Left lung (tissue), 10 donors: Measurements from ENCODE around the gene ANKLE2. TPM values are rescaled to one million over a fixed set of nuclear protein-coding genes. Genes with fewer than 3 reads are reported as not detected.

ENCODE experiments used
- ATAC-seq: fragments of 200-7000 bp; cut with Tn5 transposase; one replicate; pipeline ENCODE4 v1.9.1; 2020; ENCODE audit warnings: moderate library complexity
- DNase-seq, 4 donors: peaks; one replicate each; pipeline ENCODE4 v3.0.0-alpha.2; 2013 to 2020
- H3K27ac ChIP-seq, 2 donors: fragments of 200-600 bp; sonication (generic) in 1 of 2; one replicate each; pipeline versions ENCODE4 v1.5.0 to v1.8.0; 2020 to 2021
- H3K27me3 ChIP-seq, 2 donors: fragments of 200-600 bp; sonication (generic) in 1 of 2; one replicate each; pipeline versions ENCODE4 v1.5.0 to v1.8.0; 2020 to 2021
- H3K36me3 ChIP-seq, 2 donors: fragments of 200-600 bp; sonication (generic) in 1 of 2; one replicate each; pipeline versions ENCODE4 v1.5.0 to v1.8.0; 2020 to 2021
- H3K4me1 ChIP-seq, 2 donors: fragments of 200-600 bp; one replicate each; pipeline ENCODE4 v1.8.0; 2021
- H3K4me3 ChIP-seq, 2 donors: fragments of 200-600 bp; sonication (generic) in 1 of 2; one replicate each; pipeline versions ENCODE4 v1.5.0 to v1.8.0; 2020 to 2021; ENCODE audit warnings: mild to moderate bottlenecking in 1 of 2
- H3K9me3 ChIP-seq, 2 donors: fragments of 200-600 bp; sonication (generic) in 1 of 2; one replicate each; pipeline versions ENCODE4 v1.5.0 to v1.8.0; 2020 to 2021
- CTCF ChIP-seq, 2 donors: fragments of 200-600 bp; sonication (generic) in 1 of 2; IDR thresholded peaks; one replicate each; pipeline versions ENCODE4 v1.5.0 to v1.8.0; 2021; ENCODE audit warnings: antibody characterized with exemption in 2 of 2
- intact Hi-C, 2 donors: fragments of 100-400 bp; cut with DNase I; formaldehyde crosslinking; loops; one replicate each; pipeline versions ENCODE4 v1.11.2 to v1.14.2; 2022
- polyA plus RNA-seq, 6 donors: library from polyadenylated mRNA; unstranded; fragments of 120-200 nt; gene quantifications; one replicate each; pipeline ENCODE4 v1.2.1, GENCODE V29; 2013; ENCODE audit not compliant: insufficient read length in 6 of 6
- total RNA-seq, 2 donors: library from RNA; stranded (reverse); fragmentation: NEBNext Ultra II Directional; extraction: Animal tissue kit (Norgen Biotek cat#: 25700); gene quantifications; one replicate each; pipeline ENCODE4 v1.2.1, GENCODE V29; 2021
- donor health status: DM: no; HTN: yes; CAD: no.
- donor health status: DM: no; HTN: no; CAD: no.

The ANKLE2 gene
- total and polyA plus RNA-seq, 8 donors: 59.3 to 84.9 (median 78.1) TPM

- no peak for TF ChIP-seq CTCF (IDR thresholded peaks at IDR 0.05)
- no peak for ATAC-seq
- no peaks in the 10 kb centered on the region for H3K4me1 ChIP-seq
- H3K36me3 ChIP-seq: peaks cover 0 to 97% of the 10 kb centered on the region in 2 donors
- H3K9me3 ChIP-seq: no peaks in the 10 kb centered on the region
- no peaks in the 10 kb centered on the region for H3K27me3 ChIP-seq
- no peak overlapping the region for H3K4me3 ChIP-seq
- intact Hi-C loops: no loop called here
- DNase-seq: peak in 1 of 4 donors; percentile 61
- no peak overlapping the region for H3K27ac ChIP-seq
Observed at GRCh38 chr12:132723015-132723763, 38.4 kb downstream of the ANKLE2 start.

DNA sequence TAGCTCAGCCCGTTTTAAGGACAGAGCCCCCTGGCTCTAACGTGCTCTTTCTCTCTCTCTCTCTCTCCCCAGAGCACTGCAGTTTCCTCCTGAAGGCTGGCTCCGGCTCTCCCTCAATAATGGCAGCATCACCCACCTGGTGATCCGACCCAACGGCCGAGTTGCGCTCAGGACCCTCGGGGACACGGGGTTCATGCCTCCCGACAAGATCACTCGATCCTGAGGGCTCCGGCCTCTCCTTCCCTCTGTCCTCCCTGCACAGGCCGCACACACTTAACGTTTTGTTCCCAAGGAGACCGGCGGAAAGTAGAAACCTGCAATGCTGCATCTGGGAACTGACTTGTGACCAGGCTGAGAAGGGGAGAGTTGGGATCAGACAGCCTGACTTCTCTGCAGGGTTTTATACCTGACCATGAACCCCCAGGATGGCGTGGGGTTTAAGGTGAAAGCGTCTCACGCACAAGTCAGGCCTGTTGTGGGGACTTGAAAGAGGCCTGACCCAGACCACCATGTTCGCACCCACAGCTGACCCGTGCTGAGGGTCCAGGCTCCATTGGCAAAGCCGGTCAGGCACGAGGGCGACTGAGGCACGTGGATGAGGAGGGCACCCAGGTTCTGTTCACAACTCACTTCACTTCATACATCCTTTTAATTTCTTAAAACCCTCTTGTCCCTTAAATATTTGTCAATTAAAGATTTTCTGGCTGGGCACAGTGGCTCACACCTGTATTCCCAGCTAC lies 40.9 kb downstream of the ANKLE2 start:
- no peak for ATAC-seq
- intact Hi-C loops: no loop called here

DNA sequence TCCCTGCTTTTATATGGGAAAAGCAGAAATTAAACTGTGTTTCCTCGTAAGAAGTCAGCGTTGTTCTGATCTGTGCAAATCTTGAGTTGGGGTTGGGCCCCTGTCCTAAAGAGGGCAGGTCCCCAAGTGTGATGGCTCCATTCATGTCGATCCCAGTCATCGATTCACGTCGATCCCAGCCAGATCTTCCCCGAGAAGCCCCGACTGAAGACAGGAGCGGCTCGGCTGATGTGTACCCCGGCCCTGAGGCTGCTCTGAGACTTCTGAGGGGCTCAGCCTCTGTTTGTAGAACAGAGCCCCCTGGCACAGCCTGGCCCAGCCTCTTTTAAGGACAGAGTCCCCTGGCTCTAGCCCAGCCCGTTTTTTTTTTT lies 41.7 kb downstream of the ANKLE2 start:
- TF ChIP-seq CTCF (IDR thresholded peaks at IDR 0.05): no peak
- peak in 1 of 4 donors; percentile 41 for DNase-seq
- peaks cover 0 to 97% of the 10 kb centered on the region in 2 donors for H3K36me3 ChIP-seq
- no peaks in the 10 kb centered on the region for H3K4me1 ChIP-seq
- intact Hi-C loops: no loop called here
- H3K4me3 ChIP-seq: no peak overlapping the region
- no peak overlapping the region for H3K27ac ChIP-seq
- H3K9me3 ChIP-seq: no peaks in the 10 kb centered on the region
- ATAC-seq: no peak
- H3K27me3 ChIP-seq: no peaks in the 10 kb centered on the region

More for the DNA sequence above, 40.9 kb downstream of the ANKLE2 start:
- Histone ChIP-seq H3K4me1 (no peaks in the 10 kb centered on the region), H3K36me3 (peaks cover 0 to 97% of the 10 kb centered on the region in 2 donors), H3K4me3 (no peak overlapping the region), H3K9me3 (no peaks in the 10 kb centered on the region), H3K27ac (no peak overlapping the region), H3K27me3 (no peaks in the 10 kb centered on the region)
- DNase-seq: peak in 1 of 4 donors; percentile 47
- TF ChIP-seq CTCF (IDR thresholded peaks at IDR 0.05): no peak

DNA sequence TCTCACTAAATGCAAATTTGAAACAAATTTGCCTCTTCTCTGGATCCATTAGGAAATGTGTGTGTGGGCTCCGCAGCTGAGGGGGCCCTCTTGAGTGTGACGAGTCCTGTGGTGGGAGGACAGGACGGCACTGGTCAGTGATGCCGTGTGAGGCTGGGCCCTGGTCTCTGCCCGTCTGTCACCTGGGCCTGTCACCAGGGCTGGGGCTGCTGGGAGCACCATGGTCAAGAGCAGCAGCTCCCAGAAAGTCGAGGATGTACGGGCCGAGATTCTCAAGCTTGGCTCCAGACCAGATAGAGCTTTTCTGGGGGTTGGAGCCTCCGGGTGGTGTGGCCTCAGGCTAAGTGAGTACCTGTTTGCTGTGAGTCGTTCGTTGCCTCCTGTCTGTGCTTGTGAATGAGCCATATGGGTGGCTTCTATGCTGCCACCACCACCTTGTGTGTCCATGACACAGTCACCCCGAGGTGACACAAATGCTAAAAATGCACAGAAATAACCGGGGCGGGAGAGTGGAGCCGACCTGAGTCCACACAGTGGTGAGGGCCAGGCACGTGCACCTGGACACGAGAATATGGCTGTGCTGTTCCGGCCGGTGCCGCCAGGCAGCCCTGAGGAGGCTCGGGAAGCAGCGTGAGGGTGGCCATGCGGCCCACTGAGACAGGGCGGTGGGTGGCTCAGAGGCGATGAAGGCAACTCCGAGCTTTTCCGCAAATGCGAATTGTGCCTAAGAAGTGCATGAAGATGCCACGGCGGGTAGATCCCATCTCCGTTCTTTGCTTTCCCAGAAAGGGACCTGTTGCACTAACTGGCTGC lies 42.3 kb downstream of the ANKLE2 start:
- H3K36me3 ChIP-seq: peaks cover 0 to 95% of the 10 kb centered on the region in 2 donors
- ATAC-seq: no peak

More for the DNA sequence above, 42.3 kb downstream of the ANKLE2 start:
- H3K9me3 ChIP-seq: no peaks in the 10 kb centered on the region
- H3K27ac ChIP-seq: no peak overlapping the region
- H3K4me3 ChIP-seq: no peak overlapping the region
- DNase-seq: peak in 1 of 4 donors; percentile 72
- H3K4me1 ChIP-seq: no peaks in the 10 kb centered on the region
- no peak for TF ChIP-seq CTCF (IDR thresholded peaks at IDR 0.05)
- intact Hi-C loops: no loop called here
- no peaks in the 10 kb centered on the region for H3K27me3 ChIP-seq
